Heart left ventricle (tissue), 16 donors: Measurements from ENCODE around the gene DHRS12. TPM values are rescaled to one million over a fixed set of nuclear protein-coding genes. Genes with fewer than 3 reads are reported as not detected.

Source experiments
- ATAC-seq, 4 donors: fragments of 200-7000 bp; cut with Tn5 transposase; one replicate each; pipeline ENCODE4 v1.9.1; 2020 to 2022; ENCODE audit warnings: moderate library complexity in 4 of 4, mild to moderate bottlenecking in 3 of 4, moderate number of reproducible peaks in 1 of 4
- DNase-seq, 5 donors: peaks; one replicate each; pipeline ENCODE4 v3.0.0-alpha.2; 2020
- H3K27ac ChIP-seq, 12 donors: fragments of 200-600 bp; sonication (generic) in 4 of 12; one replicate each; pipeline versions ENCODE4 v1.5.0 to v1.8.0; 2016 to 2022; ENCODE audit warnings: mild to moderate bottlenecking in 2 of 12
- H3K27me3 ChIP-seq, 9 donors: fragments of 200-600 bp; sonication (generic) in 2 of 9; one replicate each; pipeline versions ENCODE4 v1.5.1 to v1.8.0; 2016 to 2022; ENCODE audit warnings: mild to moderate bottlenecking in 3 of 9
- H3K36me3 ChIP-seq, 9 donors: fragments of 200-600 bp; sonication (generic) in 2 of 9; one replicate each; pipeline versions ENCODE4 v1.5.0 to v1.8.0; 2018 to 2022; ENCODE audit warnings: mild to moderate bottlenecking in 2 of 9
- H3K4me1 ChIP-seq, 12 donors: fragments of 200-600 bp; sonication (generic) in 4 of 12; one replicate each; pipeline versions ENCODE4 v1.5.0 to v1.8.0; 2016 to 2022; ENCODE audit warnings: mild to moderate bottlenecking in 3 of 12
- H3K4me3 ChIP-seq, 12 donors: fragments of 200-600 bp; sonication (generic) in 4 of 12; one replicate each; pipeline versions ENCODE4 v1.5.0 to v1.8.0; 2017 to 2022; ENCODE audit warnings: mild to moderate bottlenecking in 9 of 12, moderate library complexity in 4 of 12
- H3K9me3 ChIP-seq, 12 donors: fragments of 200-600 bp; sonication (generic) in 4 of 12; one replicate each; pipeline versions ENCODE4 v1.5.0 to v1.8.0; 2016 to 2022; ENCODE audit warnings: mild to moderate bottlenecking in 1 of 12
- POLR2A ChIP-seq, 2 donors: fragments of 450-650 bp; IDR thresholded peaks; one replicate each; pipeline ENCODE4 v1.6.1; 2017; ENCODE audit warnings: antibody characterized with exemption in 2 of 2, mild to moderate bottlenecking in 2 of 2, moderate library complexity in 2 of 2
- WGBS, 4 donors: extraction: QIAGEN DNeasy Blood & Tissue Kit in 2 of 4; methylation state at CpG; one replicate each; pipeline versions ENCODE4 v1.1.5 to v1.1.7; 2013 to 2018; 5-methylcytosine and 5-hydroxymethylcytosine counted together
- intact Hi-C, 10 donors: fragments of 100-400 bp; cut with DNase I; formaldehyde crosslinking; loops; one replicate each; pipeline versions ENCODE4 v1.11.1 to v1.14.2; 2022
- polyA plus RNA-seq, 2 donors: library from polyadenylated mRNA; stranded (reverse); fragments of 200-250 nt; gene quantifications; one replicate each; pipeline ENCODE4 v1.2.3, GENCODE V29; 2013
- total RNA-seq, 9 donors: library from RNA; depleted of rRNA in 2 of 9; stranded (reverse); fragments of >200 nt in 2 of 9; fragmentation: NEBNext Ultra II Directional in 3 of 9; extraction: Animal tissue kit (Norgen Biotek cat#: 25700) in 3 of 9; gene quantifications; one replicate each; pipeline versions ENCODE4 v1.1.0 to v1.2.4, GENCODE V29; 2016 to 2023
- TF ChIP-seq, protein P1 (sequence below), 12 donors: fragments of 200-600 bp; sonication (generic) in 4 of 12; IDR thresholded peaks; one replicate each; pipeline versions ENCODE4 v1.5.0 to v1.8.0; 2018 to 2022; ENCODE audit warnings: antibody characterized with exemption in 12 of 12, mild to moderate bottlenecking in 5 of 12
- donor health status: ischemic (EF 13 %, LVEDD 7.1; RV severe dilation, severe dysfunction).
- donor health status: healthy with polysubstance abuse.
- donor health status: DM: no; HTN: yes; CAD: no.
- donor health status: DM: no; HTN: no; CAD: no.
- donor health status: ischemic (EF 25% LVEDD 6.9; RV normal size, moderate dysfunction).
- donor health status: ischemic (EF 25% LVEDD 5.7; RV mildly dilated, moderate dysfunction).
- donor health status: healthy.
- donor health status: DM: yes; HTN: yes; CAD: no.
- donor health status: ischemic (EF 35%, LVEDD 5.7; RV mildly dilated, moderate dysfunction).
- donor health status: nonischemic (EF 11% LVEDD 7.7; RV severe dilation, severe dysfunction).
- donor health status: DM: yes; HTN: yes; CAD: no.
- donor health status: PGD.
- donor health status: ischemic (EF 29% LVEDD 5.4; RV normal size, mild dysfunction).
- donor health status: nonischemic (EF 23%, LVEDD 6.1; RV moderate dilation, normal function).

The DHRS12 gene
- total and polyA plus RNA-seq, 11 donors = 3.9 to 13.9 (median 12.1) TPM

DNA sequence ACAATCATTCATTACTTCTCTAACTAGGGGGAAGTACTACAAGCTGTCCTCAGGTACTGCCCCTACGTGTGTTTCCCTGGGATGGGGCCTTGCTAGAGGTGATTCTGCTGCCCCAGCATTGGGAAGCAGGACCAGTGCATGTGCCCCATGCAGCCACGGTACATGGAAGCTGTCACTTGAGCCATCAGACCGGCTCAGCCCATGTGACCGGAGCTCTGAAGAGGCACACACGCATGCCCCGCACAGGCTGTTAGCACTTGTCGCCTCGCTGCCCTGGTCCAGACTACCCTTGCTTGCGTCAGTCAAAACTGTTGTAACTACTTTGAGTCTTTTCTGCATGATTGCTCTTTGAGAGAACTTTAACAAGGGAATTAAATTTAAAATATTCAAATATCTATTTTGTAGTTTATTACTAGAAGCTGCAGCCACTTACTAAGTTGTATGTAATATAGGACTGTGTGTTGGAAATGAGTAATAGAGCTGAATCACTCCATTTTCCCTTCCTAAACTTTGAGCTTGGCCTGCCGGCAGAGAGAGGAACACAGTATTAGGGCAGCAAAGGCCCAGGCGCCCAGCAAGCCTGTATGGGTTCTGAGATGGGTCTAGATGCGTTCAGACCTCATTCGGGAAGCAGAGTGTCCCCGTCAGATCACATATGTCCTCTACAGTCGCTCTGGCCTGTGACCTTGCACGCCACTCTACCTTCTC lies 42.2 kb downstream of the DHRS12 start:
- intact Hi-C loops = loop anchor here in 2 of 10 donors (10.0 kb wide), 1 partner anchor 177 kb away; the partner anchor contains the start of gene WDFY2 (in 2 of the 2)
- 78 to 86% (median 82%) methylated on average over 16 of the region's 16 CpGs for WGBS, 4 donors
- H3K4me1 ChIP-seq = peaks cover 0 to 20% (median 16%) of the 10 kb centered on the region in 12 donors
- no peak overlapping the region for H3K27ac ChIP-seq
- DNase-seq (peak in 1 of 5 donors; percentile 61), ATAC-seq (peak; percentile 53 to 66 (median 55))
- H3K36me3 ChIP-seq = peaks cover 0 to 72% (median 43%) of the 10 kb centered on the region in 9 donors
- no peaks in the 10 kb centered on the region for H3K9me3 ChIP-seq
- TF ChIP-seq, protein P1, sequence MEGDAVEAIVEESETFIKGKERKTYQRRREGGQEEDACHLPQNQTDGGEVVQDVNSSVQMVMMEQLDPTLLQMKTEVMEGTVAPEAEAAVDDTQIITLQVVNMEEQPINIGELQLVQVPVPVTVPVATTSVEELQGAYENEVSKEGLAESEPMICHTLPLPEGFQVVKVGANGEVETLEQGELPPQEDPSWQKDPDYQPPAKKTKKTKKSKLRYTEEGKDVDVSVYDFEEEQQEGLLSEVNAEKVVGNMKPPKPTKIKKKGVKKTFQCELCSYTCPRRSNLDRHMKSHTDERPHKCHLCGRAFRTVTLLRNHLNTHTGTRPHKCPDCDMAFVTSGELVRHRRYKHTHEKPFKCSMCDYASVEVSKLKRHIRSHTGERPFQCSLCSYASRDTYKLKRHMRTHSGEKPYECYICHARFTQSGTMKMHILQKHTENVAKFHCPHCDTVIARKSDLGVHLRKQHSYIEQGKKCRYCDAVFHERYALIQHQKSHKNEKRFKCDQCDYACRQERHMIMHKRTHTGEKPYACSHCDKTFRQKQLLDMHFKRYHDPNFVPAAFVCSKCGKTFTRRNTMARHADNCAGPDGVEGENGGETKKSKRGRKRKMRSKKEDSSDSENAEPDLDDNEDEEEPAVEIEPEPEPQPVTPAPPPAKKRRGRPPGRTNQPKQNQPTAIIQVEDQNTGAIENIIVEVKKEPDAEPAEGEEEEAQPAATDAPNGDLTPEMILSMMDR (IDR thresholded peaks at IDR 0.05) = no peak
- no peak for TF ChIP-seq POLR2A (IDR thresholded peaks at IDR 0.05)
- H3K27me3 ChIP-seq = no peaks in the 10 kb centered on the region
- no peak overlapping the region for H3K4me3 ChIP-seq

DNA sequence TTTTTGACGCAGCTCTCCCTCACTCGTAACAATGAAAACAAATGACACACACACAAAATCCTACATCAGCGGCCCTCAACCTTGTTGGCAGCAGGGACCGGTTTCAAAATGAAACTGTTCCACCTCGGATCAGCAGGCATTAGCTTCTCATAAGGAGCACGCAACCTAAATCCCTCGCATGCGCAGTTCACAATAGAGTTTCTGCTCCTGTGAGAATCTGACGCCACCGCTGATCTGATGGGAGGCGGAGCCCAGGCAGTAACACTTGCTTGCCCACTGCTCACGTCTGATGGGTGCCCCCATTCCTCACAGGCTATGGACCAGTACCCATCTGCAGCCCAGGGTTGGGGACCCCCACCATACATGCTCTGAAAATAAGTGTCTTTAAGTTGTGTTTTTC lies 43.4 kb downstream of the DHRS12 start:
- Histone ChIP-seq H3K27ac (no peak overlapping the region), H3K4me1 (peaks cover 0 to 20% (median 16%) of the 10 kb centered on the region in 12 donors), H3K36me3 (peaks cover 0 to 74% (median 52%) of the 10 kb centered on the region in 9 donors), H3K4me3 (no peak overlapping the region), H3K9me3 (no peaks in the 10 kb centered on the region), H3K27me3 (no peaks in the 10 kb centered on the region)
- intact Hi-C loops = loop anchor here in 2 of 10 donors (10.0 kb wide), 1 partner anchor 176 kb away; the partner anchor contains the start of gene WDFY2 (in 2 of the 2)
- DNase-seq (no peak), ATAC-seq (no peak)
- 92 to 96% (median 93%) methylated on average over 12 of the region's 12 CpGs for WGBS, 4 donors
- TF ChIP-seq, protein P1 (IDR thresholded peaks at IDR 0.05) = no peak
- no peak for TF ChIP-seq POLR2A (IDR thresholded peaks at IDR 0.05)

DNA sequence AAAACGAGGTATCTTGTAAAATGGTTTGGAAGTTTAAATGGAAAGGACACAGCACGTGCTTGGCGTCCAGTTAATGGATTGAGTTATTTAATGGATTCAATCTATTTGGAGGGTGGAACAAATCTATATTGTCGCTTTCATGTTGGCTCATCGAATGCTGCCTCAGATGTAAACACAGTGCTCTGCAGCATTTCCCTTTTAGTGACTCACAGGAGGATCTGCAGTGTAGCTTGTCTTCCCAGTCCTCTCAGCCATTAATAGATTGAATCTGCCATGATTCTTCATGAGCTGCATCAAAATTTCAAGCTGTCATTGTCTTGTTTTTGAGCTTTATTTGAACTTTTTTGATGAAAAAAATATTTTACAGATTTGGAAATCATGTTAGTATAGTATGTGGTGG lies 44.7 kb downstream of the DHRS12 start:
- Histone ChIP-seq H3K27me3 (no peaks in the 10 kb centered on the region), H3K4me1 (peaks cover 0 to 11% (median 6%) of the 10 kb centered on the region in 12 donors), H3K27ac (no peak overlapping the region), H3K9me3 (no peaks in the 10 kb centered on the region), H3K4me3 (no peak overlapping the region), H3K36me3 (peaks cover 0 to 85% (median 60%) of the 10 kb centered on the region in 9 donors)
- 92 to 95% (median 94%) methylated on average over 5 of the region's 5 CpGs for WGBS, 4 donors
- DNase-seq = no peak
- ATAC-seq = no peak
- TF ChIP-seq, protein P1 (IDR thresholded peaks at IDR 0.05) = no peak
- no peak for TF ChIP-seq POLR2A (IDR thresholded peaks at IDR 0.05)
- intact Hi-C loops = no loop called here

DNA sequence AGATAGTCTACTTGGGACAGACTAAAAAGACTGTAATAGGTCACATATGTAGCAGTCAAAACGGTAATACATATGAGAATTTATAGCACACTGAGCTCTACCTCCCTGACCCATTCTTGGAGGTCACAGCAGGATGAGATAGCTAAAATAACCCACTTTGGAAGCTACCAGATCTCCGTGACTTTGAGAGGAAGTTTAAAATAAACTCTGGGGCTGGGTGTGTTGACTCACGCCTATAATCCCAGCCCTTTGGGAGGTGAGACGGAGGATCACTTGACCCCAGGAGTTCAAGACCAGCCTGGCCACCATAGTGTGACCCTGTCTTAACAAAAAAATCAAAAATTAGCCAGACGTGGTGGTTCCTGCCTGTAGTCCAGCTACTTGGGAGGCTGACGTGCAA lies 45.3 kb downstream of the DHRS12 start:
- TF ChIP-seq, protein P1 (IDR thresholded peaks at IDR 0.05) = no peak
- no peak for TF ChIP-seq POLR2A (IDR thresholded peaks at IDR 0.05)
- H3K27ac ChIP-seq = no peak overlapping the region
- H3K27me3 ChIP-seq = no peaks in the 10 kb centered on the region
- ATAC-seq (no peak), DNase-seq (no peak)
- no peaks in the 10 kb centered on the region for H3K9me3 ChIP-seq
- H3K4me3 ChIP-seq = no peak overlapping the region
- peaks cover 0 to 6% (median under 1%) of the 10 kb centered on the region in 12 donors for H3K4me1 ChIP-seq
- WGBS, 4 donors = 68 to 73% (median 72%) methylated on average over 6 of the region's 6 CpGs
- H3K36me3 ChIP-seq = peaks cover 0 to 88% (median 65%) of the 10 kb centered on the region in 9 donors
- intact Hi-C loops = no loop called here
